ENCODE results near the gene IYD.

The IYD gene

GRCh38 chr6:150368762-150369161, at the start of gene IYD:
TSS of gene IYD (plus strand) at chr6:150369012. CDS start at chr6:150369032, 20 bp downstream.
- H3K4me3 ChIP-seq (ENCODE audit: low read depth, low read length): no peak within 1 kb of the TSS
- no peak for TF ChIP-seq ZNF623 (tag by site-specific recombination; IDR thresholded peaks at IDR 0.05)
- TF ChIP-seq ZNF404 (tag by site-specific recombination; IDR thresholded peaks at IDR 0.05): no peak
- no peak for TF ChIP-seq SALL2 (tag by site-specific recombination; IDR thresholded peaks at IDR 0.05; ENCODE audit: borderline replicate concordance)
- TF ChIP-seq SP3 (tag by site-specific recombination; IDR thresholded peaks at IDR 0.05): no peak
- TF ChIP-seq ZBTB20 (tag by site-specific recombination; IDR thresholded peaks at IDR 0.05): no peak
- no peak for TF ChIP-seq ZNF148 (tag by site-specific recombination; IDR thresholded peaks at IDR 0.05; ENCODE audit: borderline replicate concordance)
- TF ChIP-seq ZNF121 (tag by site-specific recombination; IDR thresholded peaks at IDR 0.05): no peak
- no peak for TF ChIP-seq ZNF629 (tag by site-specific recombination; IDR thresholded peaks at IDR 0.05)
- TF ChIP-seq ZNF133 (tag by site-specific recombination; IDR thresholded peaks at IDR 0.05): no peak
- TF ChIP-seq ZNF548 (tag by site-specific recombination; IDR thresholded peaks at IDR 0.05): no peak
- no peak for TF ChIP-seq ZNF768 (tag by site-specific recombination; IDR thresholded peaks at IDR 0.05)
- TF ChIP-seq ZNF560 (tag by site-specific recombination; IDR thresholded peaks at IDR 0.05; ENCODE audit: borderline replicate concordance): no peak
- TF ChIP-seq ZNF776 (tag by site-specific recombination; IDR thresholded peaks at IDR 0.05; ENCODE audit: borderline replicate concordance): no peak
- TF ChIP-seq ZBTB49 (tag by site-specific recombination; IDR thresholded peaks at IDR 0.05; ENCODE audit: low read depth): no peak
- no peak for TF ChIP-seq ZNF292 (tag by site-specific recombination; IDR thresholded peaks at IDR 0.05; ENCODE audit: borderline replicate concordance, low read depth)
- TF ChIP-seq PBX3 (CRISPR knock-in tag; IDR thresholded peaks at IDR 0.05): no peak
- TF ChIP-seq ZNF140 (tag by site-specific recombination; IDR thresholded peaks at IDR 0.05): no peak
- no peak for TF ChIP-seq ZNF580 (tag by site-specific recombination; IDR thresholded peaks at IDR 0.05)
- no peak for TF ChIP-seq ZNF549 (tag by site-specific recombination; IDR thresholded peaks at IDR 0.05)
- no peak within 1 kb of the TSS for H3K27ac ChIP-seq (ENCODE audit: extremely low read depth, low read depth, low read length)
- CTCF ChIA-PET: interaction anchor here (0.6 kb wide), 4 partner anchors 13 to 250 kb away, joined by 3 to 5 read pairs (median 4); no protein-coding TSS in a partner anchor
- POLR2A ChIA-PET: no interaction called here
- no peaks in the 10 kb centered on the region for H3K9me3 ChIP-seq (ENCODE audit: control insufficient read depth, insufficient read depth, low read depth, low read length)
- no peaks in the 10 kb centered on the region; the same call in 1 of the 2 replicates for H3K4me1 ChIP-seq (ENCODE audit: control insufficient read depth, insufficient read depth, low read length)
- H3K36me3 ChIP-seq (ENCODE audit: control insufficient read depth in 2 of 2, insufficient read depth in 1 of 2, low read length in 2 of 2): no peaks in the 10 kb centered on the region

- ChIA-PET POLR2A (no interaction called here), CTCF (no interaction called here)
- no peaks in the 10 kb centered on the region for H3K4me1 ChIP-seq (ENCODE audit: control insufficient read depth, insufficient read depth, low read length)
- H3K9me3 ChIP-seq (ENCODE audit: control insufficient read depth, insufficient read depth, low read depth, low read length): no peaks in the 10 kb centered on the region
- no peak overlapping the region for H3K4me3 ChIP-seq (ENCODE audit: low read depth, low read length)
- H3K27ac ChIP-seq (ENCODE audit: extremely low read depth, low read depth, low read length): no peak overlapping the region
- H3K36me3 ChIP-seq (ENCODE audit: control insufficient read depth in 2 of 2, insufficient read depth in 1 of 2, low read length in 2 of 2): no peaks in the 10 kb centered on the region
- TF ChIP-seq ZNF626 (tag by site-specific recombination; IDR thresholded peaks at IDR 0.05) (no peak), ZNF133 (tag by site-specific recombination; IDR thresholded peaks at IDR 0.05) (no peak), ZSCAN30 (tag by site-specific recombination; IDR thresholded peaks at IDR 0.05) (no peak), ZBTB11 (tag by site-specific recombination; conservative IDR thresholded peaks at IDR 0.05; ENCODE audit: low read depth) (no peak), ZNF174 (tag by site-specific recombination; IDR thresholded peaks at IDR 0.05) (no peak), ZNF19 (tag by site-specific recombination; IDR thresholded peaks at IDR 0.05; ENCODE audit: low read depth) (no peak), SCRT1 (tag by site-specific recombination; IDR thresholded peaks at IDR 0.05; ENCODE audit: borderline replicate concordance) (no peak)
Observed at GRCh38 chr6:150319924-150320323, 48.9 kb upstream of the IYD start.

All from HEK293 (cell line).